ENCODE data around the gene ZSWIM3. TPM values are rescaled to one million over a fixed set of nuclear protein-coding genes. Genes with fewer than 3 reads are reported as not detected.
A peak's percentile ranks its signal among the peaks of the same experiment; 100 is the strongest.

The ZSWIM3 gene
- total and polyA plus RNA-seq, 2 donors (not counting 3 experiments of a cell fraction or from before 2014, with no cell fraction given) = 3.8 to 4.4 TPM

- BruUV-seq (replicated peaks) = TSS peak; percentile 35
- no peaks in the 10 kb centered on the region for H3K9me3 ChIP-seq (replicated peaks; ENCODE audit: control insufficient read depth, insufficient read depth, low read length)
- H3K9me1 ChIP-seq (replicated peaks; ENCODE audit: control insufficient read depth, extremely low read depth, insufficient read depth, low read length) = no peaks in the 10 kb centered on the region
- H4K20me1 ChIP-seq (replicated peaks; ENCODE audit: control insufficient read depth, extremely low read depth, insufficient read depth, low read length) = no peaks in the 10 kb centered on the region
- H3K9ac ChIP-seq (replicated peaks; ENCODE audit: extremely low read depth, insufficient read depth, low read length) = peak within 1 kb of the TSS; percentile 65
- H3K4me3 ChIP-seq (replicated peaks in 1 of 3; ENCODE audit: insufficient read depth in 1 of 3, low read depth in 1 of 3, low read length in 3 of 3) = peak within 1 kb of the TSS; percentile 47 to 81 (median 57)
- CTCF ChIA-PET = interaction anchor here (0.7 to 4.9 kb wide), 15 partner anchors 10 to 931 kb away, joined by 3 to 50 read pairs (median 7); partner anchors contain the start of genes PCIF1, PLTP, TOMM34 and ZNF335
- intact Hi-C loops (cut with micrococcal nuclease) = loop anchor here (1.0 to 2.0 kb wide), 8 partner anchors 19 to 92 kb away; partner anchors contain the start of genes ACOT8, PCIF1 and ZSWIM3
- dilution Hi-C loops (cut with MboI; ENCODE audit: extremely low pct_ligation_motif_present, low sequenced_read_pairs) = no loop called here
- DNase-seq (ENCODE audit: low read depth, low spot score) (peak; percentile 88), FAIRE-seq (peak; percentile 92)
- H3K4me2 ChIP-seq (ENCODE audit: insufficient read depth, low read length) = peak within 1 kb of the TSS; percentile 73
- peak within 1 kb of the TSS; percentile 50 for H3K27ac ChIP-seq (ENCODE audit: insufficient read depth, low read depth, low read length)
- peaks cover 22% of the 10 kb centered on the region for H3K4me1 ChIP-seq (ENCODE audit: control insufficient read depth, extremely low read depth, insufficient read depth, low read length)
- POLR2A ChIA-PET = interaction anchor here (0.9 to 3.5 kb wide), 5 partner anchors 9 to 69 kb away, joined by 3 to 26 read pairs (median 3); partner anchors contain the start of genes PCIF1, PLTP and ZSWIM1
- peak; percentile 74 for TF ChIP-seq POLR2A (IDR thresholded peaks at IDR 0.05; ENCODE audit: low read depth, low read length)
- TF ChIP-seq POLR2AphosphoS5 (IDR thresholded peaks at IDR 0.05; ENCODE audit: insufficient read depth, low read depth, low read length) = peak; percentile 75
- TF ChIP-seq MAX (IDR thresholded peaks at IDR 0.05; ENCODE audit: insufficient read depth, insufficient read length) = peak; percentile 96
- no peak for TF ChIP-seq CTCF (IDR thresholded peaks at IDR 0.05; ENCODE audit: extremely low read depth in 1 of 2, insufficient read depth in 1 of 2, low read depth in 1 of 2, low read length in 2 of 2)
- no peak for TF ChIP-seq EZH2 (IDR thresholded peaks at IDR 0.05; ENCODE audit: borderline replicate concordance, low read depth, low read length, severe bottlenecking)
- TF ChIP-seq FOS (IDR thresholded peaks at IDR 0.05; ENCODE audit: borderline replicate concordance, insufficient read depth, low read length) = no peak
- no peak for TF ChIP-seq GATA2 (IDR thresholded peaks at IDR 0.05; ENCODE audit: insufficient read depth, insufficient read length, low read depth, low read length)
- no peak for TF ChIP-seq MYC (IDR thresholded peaks at IDR 0.05; ENCODE audit: low read depth, low read length)
- TF ChIP-seq JUN (IDR thresholded peaks at IDR 0.05; ENCODE audit: borderline replicate concordance, insufficient read depth, insufficient read length, low read depth) = no peak
- no peaks in the 10 kb centered on the region for H3K79me2 ChIP-seq (ENCODE audit: control insufficient read depth, insufficient read depth, low read length)
- H2AFZ ChIP-seq (ENCODE audit: low read depth, low read length) = peak within 1 kb of the TSS; percentile 61
- no peaks in the 10 kb centered on the region for H3K27me3 ChIP-seq (ENCODE audit: control insufficient read depth in 2 of 2, insufficient read depth in 2 of 2, low read length in 2 of 2)
- peaks cover 0 to 19% of the 10 kb centered on the region in 2 experiments for H3K36me3 ChIP-seq (ENCODE audit: control insufficient read depth in 2 of 2, extremely low read depth in 1 of 2, insufficient read depth in 2 of 2, low read length in 2 of 2)
Observed at GRCh38 chr20:45890985-45891983, 33.9 kb downstream of the ZSWIM3 start, which contains the start of the genes CTSA and NEURL2. TSS of gene CTSA (plus strand) at chr20:45891335. CDS start at chr20:45891569, 234 bp downstream. TSS of gene NEURL2 (minus strand) at chr20:45891208. CDS start at chr20:45890991, 217 bp downstream.
